ENCODE results near the gene UGT1A7. TPM values are rescaled to one million over a fixed set of nuclear protein-coding genes. Genes with fewer than 3 reads are reported as not detected.

The UGT1A7 gene
- total RNA-seq, 4 donors from 2014 or later = 4.6 TPM; not detected in 3

DNA sequence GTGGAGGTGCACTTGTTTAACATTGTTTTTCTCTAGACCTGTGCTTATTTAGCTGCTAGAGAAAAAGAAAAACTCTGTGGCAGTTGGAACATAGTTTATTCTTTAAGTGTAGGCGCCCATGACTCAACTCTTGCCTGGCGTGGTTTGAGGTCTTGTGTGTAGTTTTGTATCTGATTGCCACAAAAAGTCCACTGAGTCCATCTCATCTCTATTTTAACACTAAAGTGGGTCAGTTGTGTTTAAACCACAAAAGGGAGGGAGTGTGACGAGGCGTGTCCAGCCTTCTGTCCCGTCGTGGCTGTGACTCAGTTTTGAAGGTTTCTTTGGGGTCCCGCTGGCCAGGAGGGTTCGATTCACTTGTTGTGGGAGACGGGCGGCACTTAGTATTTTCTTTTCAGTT, 25.3 kb upstream of the UGT1A7 start:
- 84 to 96% methylated on average over 7 to 10 of the region's 10 CpGs for WGBS, 2 donors (ENCODE audit: low coverage in 1 of 2)
- H3K36me3 ChIP-seq = no peaks in the 10 kb centered on the region
- ATAC-seq = no peak
- no peak for TF ChIP-seq EP300 (IDR thresholded peaks at IDR 0.05)
- TF ChIP-seq CTCF (IDR thresholded peaks at IDR 0.05) = no peak
- no peak for TF ChIP-seq POLR2AphosphoS5 (IDR thresholded peaks at IDR 0.05)
- no peak for TF ChIP-seq POLR2A (IDR thresholded peaks at IDR 0.05)
- no peak overlapping the region for H3K27ac ChIP-seq
- peaks cover 0 to 9% (median 0%) of the 10 kb centered on the region in 3 donors for H3K9me3 ChIP-seq
- no peak overlapping the region for H3K4me3 ChIP-seq
- no peaks in the 10 kb centered on the region for H3K4me1 ChIP-seq
- peaks cover 5% of the 10 kb centered on the region for H3K27me3 ChIP-seq

GRCh38 chr2:233658610-233659009, 23.1 kb upstream of the UGT1A7 start:
- H3K27me3 ChIP-seq = peaks cover 2% of the 10 kb centered on the region
- TF ChIP-seq EP300 (IDR thresholded peaks at IDR 0.05) (no peak), CTCF (IDR thresholded peaks at IDR 0.05) (no peak), POLR2AphosphoS5 (IDR thresholded peaks at IDR 0.05) (no peak), POLR2A (IDR thresholded peaks at IDR 0.05) (no peak)
- H3K9me3 ChIP-seq = peaks cover 0 to 9% (median 0%) of the 10 kb centered on the region in 3 donors
- ATAC-seq = no peak
- no peaks in the 10 kb centered on the region for H3K4me1 ChIP-seq
- no peaks in the 10 kb centered on the region for H3K36me3 ChIP-seq
- H3K4me3 ChIP-seq = no peak overlapping the region
- H3K27ac ChIP-seq = no peak overlapping the region

DNA sequence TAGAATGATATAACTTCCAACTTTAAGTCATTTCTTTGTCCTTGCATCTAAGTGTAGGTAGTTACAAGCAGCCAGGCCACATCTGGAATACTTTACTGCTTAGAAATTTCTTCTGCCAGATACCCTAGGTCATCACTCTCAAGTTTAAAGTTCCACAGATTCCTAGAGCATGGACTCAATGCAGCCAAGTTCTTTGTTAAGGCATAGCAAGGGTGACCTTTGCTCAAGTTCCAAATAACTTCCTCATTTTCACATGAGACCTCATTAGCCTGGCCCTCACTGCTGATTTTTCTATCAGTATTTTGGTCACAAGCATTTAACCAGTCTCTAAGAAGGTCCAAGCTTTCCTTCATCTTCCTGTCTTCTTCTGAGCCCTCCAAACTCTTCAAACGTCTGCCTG, 17.8 kb upstream of the UGT1A7 start:
- Histone ChIP-seq H3K27ac (no peak overlapping the region), H3K4me1 (no peaks in the 10 kb centered on the region), H3K36me3 (no peaks in the 10 kb centered on the region), H3K9me3 (peaks cover 0 to 9% (median 0%) of the 10 kb centered on the region in 3 donors), H3K27me3 (no peaks in the 10 kb centered on the region), H3K4me3 (no peak overlapping the region)
- TF ChIP-seq POLR2A (IDR thresholded peaks at IDR 0.05) (no peak), POLR2AphosphoS5 (IDR thresholded peaks at IDR 0.05) (no peak), EP300 (IDR thresholded peaks at IDR 0.05) (no peak), CTCF (IDR thresholded peaks at IDR 0.05) (no peak)
- WGBS, 2 donors (ENCODE audit: low coverage in 1 of 2) = 24% methylated on average over 1 of the region's 1 CpG; no CpG with 5 or more reads in 1 of the 2 donors
- no peak for ATAC-seq

DNA sequence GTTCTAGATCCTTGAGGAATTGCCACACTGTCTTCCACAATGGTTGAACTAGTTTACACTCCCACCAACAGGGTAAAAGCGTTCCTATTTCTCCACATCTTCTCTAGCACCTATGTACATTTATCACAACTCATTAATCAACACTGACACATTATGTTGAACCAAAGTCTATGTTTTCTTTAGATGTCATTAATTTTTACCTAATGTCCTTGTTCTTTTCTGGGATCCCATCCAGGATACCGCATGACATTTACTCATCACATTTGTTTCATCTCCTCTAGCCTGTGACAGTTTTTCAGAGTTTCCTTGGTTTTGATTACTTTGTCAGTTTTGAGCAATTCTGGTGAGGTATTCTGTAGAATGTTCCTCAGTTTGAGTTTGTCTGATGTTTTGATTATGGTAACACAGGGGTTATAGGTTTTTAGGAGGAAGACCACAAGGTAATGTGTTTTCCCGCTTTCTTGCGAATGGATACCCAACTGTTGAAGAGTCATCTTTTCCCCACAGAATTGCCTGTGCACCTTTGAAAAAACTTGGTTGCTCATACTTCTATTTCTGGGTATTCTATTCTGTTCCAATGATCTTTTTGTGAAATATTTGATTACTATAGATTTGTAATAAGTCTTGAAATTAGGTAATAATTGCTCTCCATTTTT, 13.0 kb upstream of the UGT1A7 start:
- Histone ChIP-seq H3K27me3 (peaks cover 11% of the 10 kb centered on the region), H3K36me3 (no peaks in the 10 kb centered on the region), H3K27ac (no peak overlapping the region), H3K4me3 (no peak overlapping the region), H3K9me3 (no peaks in the 10 kb centered on the region), H3K4me1 (no peaks in the 10 kb centered on the region)
- 75 to 78% methylated on average over 4 of the region's 4 CpGs for WGBS, 2 donors (ENCODE audit: low coverage in 1 of 2)
- ATAC-seq = no peak
- TF ChIP-seq EP300 (IDR thresholded peaks at IDR 0.05) (no peak), POLR2A (IDR thresholded peaks at IDR 0.05) (no peak), CTCF (IDR thresholded peaks at IDR 0.05) (no peak), POLR2AphosphoS5 (IDR thresholded peaks at IDR 0.05) (no peak)
